Left lung (tissue), 10 donors: Measurements from ENCODE around the gene PGAP1. TPM values are rescaled to one million over a fixed set of nuclear protein-coding genes. Genes with fewer than 3 reads are reported as not detected.
A peak's percentile ranks its signal among the peaks of the same experiment; 100 is the strongest.

ENCODE experiments used
- ATAC-seq: fragments of 200-7000 bp; cut with Tn5 transposase; one replicate; pipeline ENCODE4 v1.9.1; 2020; ENCODE audit warnings: moderate library complexity
- DNase-seq, 4 donors: peaks; one replicate each; pipeline ENCODE4 v3.0.0-alpha.2; 2013 to 2020
- H3K27ac ChIP-seq, 2 donors: fragments of 200-600 bp; sonication (generic) in 1 of 2; one replicate each; pipeline versions ENCODE4 v1.5.0 to v1.8.0; 2020 to 2021
- H3K27me3 ChIP-seq, 2 donors: fragments of 200-600 bp; sonication (generic) in 1 of 2; one replicate each; pipeline versions ENCODE4 v1.5.0 to v1.8.0; 2020 to 2021
- H3K36me3 ChIP-seq, 2 donors: fragments of 200-600 bp; sonication (generic) in 1 of 2; one replicate each; pipeline versions ENCODE4 v1.5.0 to v1.8.0; 2020 to 2021
- H3K4me1 ChIP-seq, 2 donors: fragments of 200-600 bp; one replicate each; pipeline ENCODE4 v1.8.0; 2021
- H3K4me3 ChIP-seq, 2 donors: fragments of 200-600 bp; sonication (generic) in 1 of 2; one replicate each; pipeline versions ENCODE4 v1.5.0 to v1.8.0; 2020 to 2021; ENCODE audit warnings: mild to moderate bottlenecking in 1 of 2
- H3K9me3 ChIP-seq, 2 donors: fragments of 200-600 bp; sonication (generic) in 1 of 2; one replicate each; pipeline versions ENCODE4 v1.5.0 to v1.8.0; 2020 to 2021
- intact Hi-C, 2 donors: fragments of 100-400 bp; cut with DNase I; formaldehyde crosslinking; loops; one replicate each; pipeline versions ENCODE4 v1.11.2 to v1.14.2; 2022
- polyA plus RNA-seq, 6 donors: library from polyadenylated mRNA; unstranded; fragments of 120-200 nt; gene quantifications; one replicate each; pipeline ENCODE4 v1.2.1, GENCODE V29; 2013; ENCODE audit not compliant: insufficient read length in 6 of 6
- total RNA-seq, 2 donors: library from RNA; stranded (reverse); fragmentation: NEBNext Ultra II Directional; extraction: Animal tissue kit (Norgen Biotek cat#: 25700); gene quantifications; one replicate each; pipeline ENCODE4 v1.2.1, GENCODE V29; 2021
- TF ChIP-seq, protein P1 (sequence below), 2 donors: fragments of 200-600 bp; sonication (generic) in 1 of 2; IDR thresholded peaks; one replicate each; pipeline versions ENCODE4 v1.5.0 to v1.8.0; 2021; ENCODE audit warnings: antibody characterized with exemption in 2 of 2
- donor health status: DM: no; HTN: yes; CAD: no.
- donor health status: DM: no; HTN: no; CAD: no.

Gene PGAP1
- total and polyA plus RNA-seq, 8 donors: 12.1 to 34.6 (median 26.7) TPM

DNA sequence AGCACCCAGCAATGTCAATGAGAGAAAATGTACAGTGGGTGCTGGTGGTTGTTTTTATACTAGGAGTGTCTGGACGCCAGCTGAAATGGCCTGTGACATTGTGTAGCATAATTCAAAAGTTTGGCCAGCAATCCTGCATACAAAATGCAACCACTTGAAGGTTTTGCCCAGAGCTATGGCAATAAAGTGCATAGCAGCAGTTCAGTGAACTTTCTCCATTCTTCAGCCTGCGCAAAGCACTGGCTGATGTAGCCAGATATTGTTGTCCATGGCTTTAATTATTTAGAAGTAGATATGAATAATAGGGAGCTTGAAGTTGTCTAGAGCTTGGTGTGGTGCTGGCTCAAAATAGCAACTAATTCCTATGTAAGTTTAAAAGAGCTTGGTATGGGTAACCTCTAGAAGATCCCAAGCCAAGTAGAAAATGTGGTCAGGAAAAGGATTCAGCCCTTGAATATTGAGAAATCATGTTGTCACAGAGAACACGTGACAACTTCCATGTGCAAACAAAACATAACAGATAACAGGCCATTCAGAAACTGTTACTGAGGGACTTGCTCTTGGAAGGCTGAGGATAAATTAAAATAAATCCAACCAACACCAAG, 33.3 kb upstream of the PGAP1 start:
- peak; percentile 78 for ATAC-seq
- TF ChIP-seq, protein P1, sequence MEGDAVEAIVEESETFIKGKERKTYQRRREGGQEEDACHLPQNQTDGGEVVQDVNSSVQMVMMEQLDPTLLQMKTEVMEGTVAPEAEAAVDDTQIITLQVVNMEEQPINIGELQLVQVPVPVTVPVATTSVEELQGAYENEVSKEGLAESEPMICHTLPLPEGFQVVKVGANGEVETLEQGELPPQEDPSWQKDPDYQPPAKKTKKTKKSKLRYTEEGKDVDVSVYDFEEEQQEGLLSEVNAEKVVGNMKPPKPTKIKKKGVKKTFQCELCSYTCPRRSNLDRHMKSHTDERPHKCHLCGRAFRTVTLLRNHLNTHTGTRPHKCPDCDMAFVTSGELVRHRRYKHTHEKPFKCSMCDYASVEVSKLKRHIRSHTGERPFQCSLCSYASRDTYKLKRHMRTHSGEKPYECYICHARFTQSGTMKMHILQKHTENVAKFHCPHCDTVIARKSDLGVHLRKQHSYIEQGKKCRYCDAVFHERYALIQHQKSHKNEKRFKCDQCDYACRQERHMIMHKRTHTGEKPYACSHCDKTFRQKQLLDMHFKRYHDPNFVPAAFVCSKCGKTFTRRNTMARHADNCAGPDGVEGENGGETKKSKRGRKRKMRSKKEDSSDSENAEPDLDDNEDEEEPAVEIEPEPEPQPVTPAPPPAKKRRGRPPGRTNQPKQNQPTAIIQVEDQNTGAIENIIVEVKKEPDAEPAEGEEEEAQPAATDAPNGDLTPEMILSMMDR (IDR thresholded peaks at IDR 0.05): no peak
- intact Hi-C loops: no loop called here
- no peaks in the 10 kb centered on the region for H3K27me3 ChIP-seq
- no peak for DNase-seq
- peaks cover 0 to 7% of the 10 kb centered on the region in 2 donors for H3K4me1 ChIP-seq
- no peak overlapping the region for H3K27ac ChIP-seq
- no peaks in the 10 kb centered on the region for H3K36me3 ChIP-seq
- H3K9me3 ChIP-seq: no peaks in the 10 kb centered on the region
- H3K4me3 ChIP-seq: no peak overlapping the region

DNA sequence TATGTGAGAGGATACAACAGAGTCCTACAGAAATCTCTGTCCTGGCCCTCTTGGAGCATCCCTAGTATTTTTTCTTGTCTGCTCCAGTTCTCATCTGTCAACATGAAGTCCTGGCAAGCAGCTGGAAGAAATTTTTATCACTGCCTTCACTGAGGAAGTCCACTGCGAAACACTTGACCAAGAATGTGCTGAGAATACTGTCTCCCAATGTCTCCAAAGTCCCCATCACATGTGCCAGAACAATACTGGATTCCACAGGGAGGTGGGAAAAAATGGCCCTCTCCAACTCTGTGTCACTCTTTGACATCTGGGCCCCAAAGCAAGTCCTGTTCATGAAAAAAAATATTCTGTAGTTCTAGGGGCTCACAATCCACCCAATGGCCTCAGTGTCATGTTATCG, 32.8 kb upstream of the PGAP1 start:
- intact Hi-C loops: no loop called here
- H3K27ac ChIP-seq: no peak overlapping the region
- ATAC-seq (no peak), DNase-seq (no peak)
- H3K9me3 ChIP-seq: no peaks in the 10 kb centered on the region
- H3K36me3 ChIP-seq: no peaks in the 10 kb centered on the region
- no peaks in the 10 kb centered on the region for H3K27me3 ChIP-seq
- TF ChIP-seq, protein P1 (IDR thresholded peaks at IDR 0.05): no peak
- no peak overlapping the region for H3K4me3 ChIP-seq
- H3K4me1 ChIP-seq: peaks cover 0 to 7% of the 10 kb centered on the region in 2 donors

DNA sequence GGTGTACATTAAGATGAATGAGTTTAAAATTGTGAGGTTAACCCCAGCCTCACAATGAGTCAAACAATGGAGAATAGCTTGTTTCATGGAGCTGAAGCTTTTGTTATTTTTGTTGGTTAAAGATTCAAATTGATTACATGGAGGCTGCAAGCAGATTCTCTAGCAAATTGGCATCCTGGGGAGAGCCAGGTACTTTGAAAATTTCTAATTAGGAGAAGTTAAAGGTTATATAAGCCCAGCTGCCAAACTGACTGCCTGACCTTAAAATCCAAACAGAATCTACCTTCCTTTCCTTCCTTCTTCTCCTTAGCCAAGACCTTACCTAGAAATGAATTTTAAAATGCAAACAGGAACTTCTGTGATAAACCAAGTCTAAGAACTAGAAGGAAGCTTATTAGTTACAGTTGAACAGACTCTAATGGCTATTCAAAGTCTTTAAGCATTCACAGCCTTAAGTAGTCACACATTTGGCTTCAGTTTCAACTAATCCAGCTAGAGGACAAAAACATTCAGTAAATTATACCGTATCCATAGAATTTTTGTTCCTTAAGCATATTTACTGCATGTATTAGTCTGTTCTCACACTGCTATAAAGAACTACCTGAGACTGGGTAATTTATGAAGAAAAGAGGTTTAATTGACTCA, 31.5 kb upstream of the PGAP1 start:
- peaks cover 0 to 7% of the 10 kb centered on the region in 2 donors for H3K4me1 ChIP-seq
- TF ChIP-seq, protein P1 (IDR thresholded peaks at IDR 0.05): no peak
- H3K36me3 ChIP-seq: no peaks in the 10 kb centered on the region
- no peaks in the 10 kb centered on the region for H3K9me3 ChIP-seq
- H3K27me3 ChIP-seq: no peaks in the 10 kb centered on the region
- no peak overlapping the region for H3K4me3 ChIP-seq
- intact Hi-C loops: no loop called here
- no peak overlapping the region for H3K27ac ChIP-seq
- DNase-seq (no peak), ATAC-seq (no peak)

- no peaks in the 10 kb centered on the region for H3K9me3 ChIP-seq
- ATAC-seq: no peak
- TF ChIP-seq, protein P1 (IDR thresholded peaks at IDR 0.05): no peak
- no peak for DNase-seq
- intact Hi-C loops: no loop called here
- H3K36me3 ChIP-seq: no peaks in the 10 kb centered on the region
- H3K4me3 ChIP-seq: no peak overlapping the region
- no peak overlapping the region for H3K27ac ChIP-seq
- H3K27me3 ChIP-seq: no peaks in the 10 kb centered on the region
- peaks cover 0 to 7% of the 10 kb centered on the region in 2 donors for H3K4me1 ChIP-seq
Measured at GRCh38 chr2:196957442-196957841, 30.9 kb upstream of the PGAP1 start.

DNA sequence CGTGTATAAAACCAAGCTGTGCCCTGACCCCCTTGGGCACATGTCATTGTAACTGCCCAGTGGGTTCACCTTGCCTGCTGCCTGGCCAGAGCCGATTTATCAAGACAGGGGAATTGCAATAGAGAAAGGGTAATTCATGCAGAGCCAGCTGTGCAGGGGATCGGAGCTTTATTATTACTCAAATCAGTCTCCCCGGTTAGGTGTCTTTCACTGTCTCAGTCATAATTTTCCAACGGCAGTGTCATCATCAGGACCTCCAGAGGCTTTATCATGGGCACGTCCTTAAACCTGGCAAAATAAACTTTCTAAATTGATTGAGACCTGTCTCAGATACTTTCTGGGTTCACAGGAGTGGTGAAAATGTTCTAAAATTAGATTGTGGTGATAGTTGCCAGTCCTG, 29.6 kb upstream of the PGAP1 start:
- TF ChIP-seq, protein P1 (IDR thresholded peaks at IDR 0.05): no peak
- no peaks in the 10 kb centered on the region for H3K9me3 ChIP-seq
- H3K27ac ChIP-seq: no peak overlapping the region
- H3K27me3 ChIP-seq: no peaks in the 10 kb centered on the region
- H3K4me1 ChIP-seq: peaks cover 0 to 7% of the 10 kb centered on the region in 2 donors
- DNase-seq: no peak
- no peak overlapping the region for H3K4me3 ChIP-seq
- H3K36me3 ChIP-seq: no peaks in the 10 kb centered on the region
- no peak for ATAC-seq
- intact Hi-C loops: no loop called here
